B cell (primary cell): ENCODE data around the gene ARHGAP25. TPM values are rescaled to one million over a fixed set of nuclear protein-coding genes. Genes with fewer than 3 reads are reported as not detected.

Experiments
- ATAC-seq: fragments of 200-7000 bp; cut with Tn5 transposase; one replicate; pipeline ENCODE4 v1.10.0; 2021; ENCODE audit warnings: low read depth, mild to moderate bottlenecking, moderate number of reproducible peaks, moderate library complexity
- CTCF ChIA-PET: fragments of 350-600 bp; sonication (Branson Sonifier 250); formaldehyde crosslinking; loops from one replicate; lab custom pipeline; 2021; ENCODE audit warnings: antibody characterized with exemption, inconsistent platforms; lab: Charles Lee
- POLR2A ChIA-PET: fragments of 350-600 bp; sonication (Branson Sonifier 250); formaldehyde crosslinking; loops from one replicate; lab custom pipeline; 2021; ENCODE audit warnings: antibody characterized with exemption; lab: Charles Lee
- DNase-seq: peaks from one replicate; pipeline ENCODE4 v3.0.0; 2013
- H2AFZ ChIP-seq: 2 replicates; pipeline ENCODE4 v1.6.1; 2012; ENCODE audit warnings: mild to moderate bottlenecking, low read depth, low read length; ENCODE audit not compliant: insufficient read depth, poor library complexity, severe bottlenecking
- H3K27ac ChIP-seq, 2 donors: 1 replicate in 1 of 2; 2 replicates in 1 of 2; pipeline ENCODE4 v1.5.1; 2012 to 2013; ENCODE audit warnings: low read length in 2 of 2, mild to moderate bottlenecking in 2 of 2, moderate library complexity in 1 of 2
- H3K27me3 ChIP-seq, 4 experiments: fragments of 200-600 bp in 1 of 4; sonication (generic) in 1 of 4; replicated peaks in 1 of 4; 1 replicate in 2 of 4; 2 replicates in 2 of 4; pipeline versions ENCODE4 v1.6.1 to v1.7.0; 2013 to 2016; ENCODE audit warnings: low read length in 3 of 4, mild to moderate bottlenecking in 2 of 4, mixed read lengths in 1 of 4, moderate library complexity in 1 of 4; ENCODE audit not compliant: insufficient read depth in 4 of 4, control insufficient read depth in 3 of 4; ENCODE audit errors: control extremely low read depth in 1 of 4
- H3K36me3 ChIP-seq, 2 experiments: replicated peaks in 1 of 2; 1 replicate in 1 of 2; 2 replicates in 1 of 2; pipeline versions ENCODE4 v1.6.1 to v1.7.1; 2013; ENCODE audit warnings: low read length in 1 of 2; ENCODE audit not compliant: insufficient read depth in 2 of 2, control insufficient read depth in 1 of 2; ENCODE audit errors: control extremely low read depth in 1 of 2, extremely low read depth in 1 of 2
- H3K4me1 ChIP-seq, 2 donors: fragments of 200-600 bp in 1 of 2; sonication (generic) in 1 of 2; 1 replicate in 1 of 2; 2 replicates in 1 of 2; pipeline versions ENCODE4 v1.5.1 to v1.6.1; 2013 to 2017; ENCODE audit warnings: low read length in 2 of 2; ENCODE audit not compliant: control insufficient read depth in 2 of 2, insufficient read depth in 2 of 2
- H3K4me2 ChIP-seq: replicated peaks from 2 replicates; pipeline ENCODE3; 2012; ENCODE audit warnings: mild to moderate bottlenecking, low read depth, low read length; ENCODE audit not compliant: poor library complexity, severe bottlenecking
- H3K4me3 ChIP-seq, 5 experiments: fragments of 200-600 bp in 1 of 5; sonication (generic) in 1 of 5; 1 replicate in 3 of 5; 2 replicates in 2 of 5; pipeline versions ENCODE4 v1.5.1 to v1.7.0; 2011 to 2016; ENCODE audit warnings: low read length in 4 of 5, mild to moderate bottlenecking in 4 of 5, low read depth in 2 of 5, control low read depth in 1 of 5, moderate library complexity in 1 of 5; ENCODE audit not compliant: insufficient read depth in 1 of 5; ENCODE audit errors: control extremely low read depth in 1 of 5, extremely low read depth in 1 of 5
- H3K79me2 ChIP-seq: fragments of 200-600 bp; sonication (generic); one replicate; pipeline ENCODE4 v1.6.0; 2016; ENCODE audit warnings: low read length; ENCODE audit not compliant: control insufficient read depth, insufficient read depth
- H3K9ac ChIP-seq: fragments of 200-600 bp; sonication (generic); 2 replicates; pipeline ENCODE4 v1.6.1; 2017; ENCODE audit warnings: mild to moderate bottlenecking, low read length, moderate library complexity
- H3K9me3 ChIP-seq, 3 donors: one replicate each; pipeline versions ENCODE4 v1.6.1 to v1.7.1; 2013; ENCODE audit warnings: low read length in 2 of 3; ENCODE audit not compliant: control insufficient read depth in 2 of 3, insufficient read depth in 1 of 3; ENCODE audit errors: control extremely low read depth in 1 of 3
- H4K20me1 ChIP-seq: 2 replicates; pipeline ENCODE4 v1.6.0; 2012; ENCODE audit warnings: mild to moderate bottlenecking, low read length; ENCODE audit not compliant: insufficient read depth, control insufficient read depth, poor library complexity, severe bottlenecking
- H3K27ac Mint-ChIP-seq: one replicate; pipeline ENCODE4 v1.8.0; 2021; ENCODE audit warnings: mixed read lengths
- H3K27me3 Mint-ChIP-seq: one replicate; pipeline ENCODE4 v1.8.0; 2021; ENCODE audit warnings: mixed read lengths
- H3K4me1 Mint-ChIP-seq: one replicate; pipeline ENCODE4 v1.8.0; 2021; ENCODE audit warnings: mixed read lengths
- H3K4me3 Mint-ChIP-seq: one replicate; pipeline ENCODE4 v1.8.0; 2021; ENCODE audit warnings: mixed read lengths
- H3K9me3 Mint-ChIP-seq: one replicate; pipeline ENCODE4 v1.8.0; 2022; ENCODE audit warnings: mixed read lengths; ENCODE audit not compliant: insufficient read depth
- EZH2 ChIP-seq: IDR thresholded peaks from 2 replicates; pipeline ENCODE4 v1.6.1; 2012; ENCODE audit warnings: borderline replicate concordance, low read depth, mild to moderate bottlenecking, moderate library complexity, low read length; ENCODE audit not compliant: insufficient read depth, poor library complexity, severe bottlenecking
- WGBS: methylation state at CpG from one replicate; pipeline ENCODE4 v1.1.5; 2013; ENCODE audit warnings: missing lambda C conversion rate; ENCODE audit not compliant: insufficient coverage; 5-methylcytosine and 5-hydroxymethylcytosine counted together
- intact Hi-C: fragments of 100-400 bp; cut with micrococcal nuclease; formaldehyde crosslinking; loops from one replicate; pipeline ENCODE4 v1.10.0; 2022
- polyA plus RNA-seq: library from polyadenylated mRNA; depleted of rRNA; stranded (reverse); fragments of >200 nt; gene quantifications from 2 replicates; pipeline ENCODE4 v1.2.3, GENCODE V29; 2012
- total RNA-seq, 2 donors: library from RNA; stranded (reverse); fragments of 120-200 nt in 1 of 2; gene quantifications; 1 replicate in 1 of 2; 2 replicates in 1 of 2; pipeline versions ENCODE4 v1.2.3 to v1.2.4, GENCODE V29; 2013 to 2022
- TF ChIP-seq, protein P1 (sequence below): fragments of 200-600 bp; IDR thresholded peaks from one replicate; pipeline ENCODE4 v1.8.0; 2022; ENCODE audit warnings: antibody characterized with exemption, mild to moderate bottlenecking

The ARHGAP25 gene
- total and polyA plus RNA-seq, 2 donors (not counting 1 experiment from before 2014, with no cell fraction given), result 97.9 to 207 TPM

- Mint-ChIP-seq H3K4me3 (no peak overlapping the region), H3K27me3 (no peaks in the 10 kb centered on the region), H3K4me1 (peaks cover 17% of the 10 kb centered on the region), H3K27ac (no peak overlapping the region), H3K9me3 (no peaks in the 10 kb centered on the region)
- no peaks in the 10 kb centered on the region for H3K27me3 ChIP-seq
- H3K36me3 ChIP-seq, result no peaks in the 10 kb centered on the region
- TF ChIP-seq, protein P1, sequence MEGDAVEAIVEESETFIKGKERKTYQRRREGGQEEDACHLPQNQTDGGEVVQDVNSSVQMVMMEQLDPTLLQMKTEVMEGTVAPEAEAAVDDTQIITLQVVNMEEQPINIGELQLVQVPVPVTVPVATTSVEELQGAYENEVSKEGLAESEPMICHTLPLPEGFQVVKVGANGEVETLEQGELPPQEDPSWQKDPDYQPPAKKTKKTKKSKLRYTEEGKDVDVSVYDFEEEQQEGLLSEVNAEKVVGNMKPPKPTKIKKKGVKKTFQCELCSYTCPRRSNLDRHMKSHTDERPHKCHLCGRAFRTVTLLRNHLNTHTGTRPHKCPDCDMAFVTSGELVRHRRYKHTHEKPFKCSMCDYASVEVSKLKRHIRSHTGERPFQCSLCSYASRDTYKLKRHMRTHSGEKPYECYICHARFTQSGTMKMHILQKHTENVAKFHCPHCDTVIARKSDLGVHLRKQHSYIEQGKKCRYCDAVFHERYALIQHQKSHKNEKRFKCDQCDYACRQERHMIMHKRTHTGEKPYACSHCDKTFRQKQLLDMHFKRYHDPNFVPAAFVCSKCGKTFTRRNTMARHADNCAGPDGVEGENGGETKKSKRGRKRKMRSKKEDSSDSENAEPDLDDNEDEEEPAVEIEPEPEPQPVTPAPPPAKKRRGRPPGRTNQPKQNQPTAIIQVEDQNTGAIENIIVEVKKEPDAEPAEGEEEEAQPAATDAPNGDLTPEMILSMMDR, result no peak
- TF ChIP-seq EZH2, result no peak
- CTCF ChIA-PET, result interaction anchor here (1.0 kb wide), 1 partner anchor 22 kb away, joined by 3 read pairs; no protein-coding TSS in a partner anchor
- H3K9ac ChIP-seq, result no peak overlapping the region
- H3K27ac ChIP-seq, result no peak overlapping the region
- H3K4me1 ChIP-seq, result peaks cover 12% of the 10 kb centered on the region in 2 donors
- H2AFZ ChIP-seq, result no peak overlapping the region
- DNase-seq, result no peak
- H3K79me2 ChIP-seq, result no peaks in the 10 kb centered on the region
- H3K9me3 ChIP-seq, result no peaks in the 10 kb centered on the region
- intact Hi-C loops, result no loop called here
- H3K4me2 ChIP-seq, result no peak overlapping the region
- no peak overlapping the region for H3K4me3 ChIP-seq
- no peaks in the 10 kb centered on the region for H4K20me1 ChIP-seq
- POLR2A ChIA-PET, result interaction anchor here (0.7 kb wide), 1 partner anchor 84 kb away, joined by 3 read pairs; no protein-coding TSS in a partner anchor
- ATAC-seq, result no peak
- WGBS, result 100% methylated on average over 2 of the region's 3 CpGs
Observed at GRCh38 chr2:68860111-68860510, 125.5 kb downstream of the ARHGAP25 start.

GRCh38 chr2:68861330-68861729 is 126.7 kb downstream of the ARHGAP25 start:
- Mint-ChIP-seq H3K27ac (no peak overlapping the region), H3K4me1 (peaks cover 17% of the 10 kb centered on the region), H3K27me3 (no peaks in the 10 kb centered on the region), H3K9me3 (no peaks in the 10 kb centered on the region), H3K4me3 (no peak overlapping the region)
- DNase-seq (no peak), ATAC-seq (no peak)
- Histone ChIP-seq H3K9me3 (no peaks in the 10 kb centered on the region), H3K27ac (no peak overlapping the region), H3K36me3 (no peaks in the 10 kb centered on the region), H4K20me1 (no peaks in the 10 kb centered on the region), H3K9ac (no peak overlapping the region), H3K79me2 (no peaks in the 10 kb centered on the region), H3K4me1 (peaks cover 12% of the 10 kb centered on the region in 2 donors), H3K27me3 (no peaks in the 10 kb centered on the region), H3K4me2 (no peak overlapping the region), H3K4me3 (no peak overlapping the region), H2AFZ (no peak overlapping the region)
- TF ChIP-seq, protein P1, result no peak
- TF ChIP-seq EZH2, result no peak
- ChIA-PET CTCF (interaction anchor here (0.7 kb wide), 1 partner anchor 152 kb away, joined by 3 read pairs; no protein-coding TSS in a partner anchor), POLR2A (no interaction called here)
- intact Hi-C loops, result no loop called here
